IPS-15b (cell line): ENCODE results near the gene POLE.
"Not testable (repeated sequence)": the region's sequence is repeated elsewhere in the genome, so short reads cannot be mapped to it uniquely, and the experiment has no call there.

Source experiments
- H3K27me3 ChIP-seq: one replicate; pipeline ENCODE4 v1.6.1; 2013; ENCODE audit warnings: low read length; ENCODE audit not compliant: control insufficient read depth, insufficient read depth
- H3K36me3 ChIP-seq: one replicate; pipeline ENCODE4 v1.6.1; 2013; ENCODE audit warnings: low read length; ENCODE audit not compliant: control insufficient read depth, insufficient read depth
- H3K4me1 ChIP-seq: one replicate; pipeline ENCODE4 v1.6.1; 2013; ENCODE audit warnings: mild to moderate bottlenecking, low read length; ENCODE audit not compliant: control insufficient read depth, insufficient read depth
- H3K4me3 ChIP-seq: one replicate; pipeline ENCODE4 v1.5.1; 2013; ENCODE audit warnings: low read depth, low read length
- H3K9ac ChIP-seq: one replicate; pipeline ENCODE4 v1.6.1; 2013; ENCODE audit warnings: low read depth, mild to moderate bottlenecking, low read length
- H3K9me3 ChIP-seq: one replicate; pipeline ENCODE4 v1.6.1; 2013; ENCODE audit warnings: mild to moderate bottlenecking, low read length; ENCODE audit not compliant: control insufficient read depth, insufficient read depth

The POLE gene

DNA sequence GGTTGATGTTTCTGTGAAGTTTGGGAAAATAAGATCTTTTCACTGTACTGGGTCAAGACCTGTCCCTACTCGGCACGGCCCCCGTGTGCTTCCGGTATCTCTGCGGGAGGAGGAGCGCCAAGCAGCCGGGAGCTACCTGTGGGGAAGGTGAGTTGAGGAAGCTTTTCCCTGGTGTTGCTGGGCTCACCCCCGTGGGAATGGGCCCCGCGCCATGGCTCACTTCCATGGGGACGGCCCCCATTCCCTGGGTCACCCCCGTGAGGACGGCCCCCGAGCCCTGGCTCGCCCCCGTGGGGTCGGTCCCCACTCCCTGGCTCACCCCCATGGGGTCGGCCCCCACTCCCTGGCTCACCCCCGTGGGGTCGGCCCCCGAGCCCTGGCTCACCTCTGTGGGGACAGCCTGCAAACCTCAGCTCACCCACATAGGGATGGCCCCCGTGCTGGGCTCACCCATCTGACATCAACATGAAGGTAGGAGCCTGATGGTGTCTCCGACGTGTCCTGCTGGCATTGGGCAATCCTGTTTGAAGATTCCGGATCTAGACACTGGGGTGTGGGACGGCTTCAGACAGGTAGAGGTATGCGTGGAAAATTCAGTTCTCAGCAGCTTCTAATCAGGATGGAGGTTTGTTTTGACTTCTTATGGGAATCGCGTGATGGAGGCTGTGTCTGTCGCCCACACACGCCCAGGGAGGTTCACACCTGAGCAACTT, 85.8 kb downstream of the POLE start:
- H3K9ac ChIP-seq = no peak overlapping the region
- H3K36me3 ChIP-seq = no peaks in the 10 kb centered on the region
- no peaks in the 10 kb centered on the region for H3K4me1 ChIP-seq
- no peaks in the 10 kb centered on the region for H3K9me3 ChIP-seq
- H3K27me3 ChIP-seq = peaks cover 62% of the 10 kb centered on the region
- H3K4me3 ChIP-seq = no peak overlapping the region

DNA sequence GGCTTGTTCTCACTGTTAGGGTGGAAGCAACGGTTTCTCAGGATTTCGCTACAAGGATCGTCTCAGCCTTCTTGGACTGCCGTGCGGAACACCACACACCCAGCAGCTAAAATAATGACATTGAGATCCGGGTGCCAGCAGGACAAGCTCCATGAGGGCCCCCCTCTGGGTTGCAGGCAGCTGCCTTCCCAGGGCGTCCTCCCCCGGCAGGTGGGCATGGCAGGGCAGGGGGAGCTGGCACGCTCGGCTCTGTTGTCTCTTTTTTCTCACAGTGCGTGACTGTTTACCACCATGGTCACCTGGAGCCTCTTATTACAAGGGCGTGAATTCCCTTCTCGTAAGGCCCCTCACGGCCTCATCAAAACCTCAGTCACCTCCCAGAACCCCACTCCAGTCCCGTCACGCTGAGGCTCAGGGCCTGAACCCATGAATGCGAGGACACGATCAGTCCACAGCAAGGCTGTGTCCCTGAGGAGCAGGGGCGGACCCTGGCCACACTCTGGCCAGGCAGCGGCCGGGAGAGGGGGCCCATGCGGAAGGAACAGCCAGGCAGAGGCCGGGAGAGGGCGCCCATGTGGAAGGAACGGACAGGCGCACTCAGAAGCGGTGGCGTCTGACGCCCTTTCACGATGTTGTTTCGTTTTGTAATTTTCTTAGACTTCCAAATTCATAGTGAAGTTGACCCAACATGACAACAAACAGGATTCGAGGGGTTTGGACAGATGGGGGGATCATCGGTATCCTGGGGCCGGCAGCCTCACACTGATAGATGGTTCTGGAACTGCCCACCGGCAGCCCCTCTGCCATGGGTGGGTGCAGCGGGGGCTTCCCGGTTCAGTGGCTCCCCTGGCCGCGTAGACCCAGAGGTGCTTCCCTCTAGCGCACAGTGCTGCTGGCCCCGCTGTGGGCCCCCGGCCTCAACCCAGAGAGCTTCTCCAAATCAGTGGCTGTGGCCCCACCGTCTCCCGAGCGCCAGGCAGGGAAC, 86.8 kb downstream of the POLE start:
- Histone ChIP-seq H3K4me3 (peak overlapping the region; percentile 13), H3K27me3 (peaks cover 69% of the 10 kb centered on the region), H3K4me1 (no peaks in the 10 kb centered on the region), H3K36me3 (no peaks in the 10 kb centered on the region), H3K9ac (no peak overlapping the region), H3K9me3 (no peaks in the 10 kb centered on the region)

DNA sequence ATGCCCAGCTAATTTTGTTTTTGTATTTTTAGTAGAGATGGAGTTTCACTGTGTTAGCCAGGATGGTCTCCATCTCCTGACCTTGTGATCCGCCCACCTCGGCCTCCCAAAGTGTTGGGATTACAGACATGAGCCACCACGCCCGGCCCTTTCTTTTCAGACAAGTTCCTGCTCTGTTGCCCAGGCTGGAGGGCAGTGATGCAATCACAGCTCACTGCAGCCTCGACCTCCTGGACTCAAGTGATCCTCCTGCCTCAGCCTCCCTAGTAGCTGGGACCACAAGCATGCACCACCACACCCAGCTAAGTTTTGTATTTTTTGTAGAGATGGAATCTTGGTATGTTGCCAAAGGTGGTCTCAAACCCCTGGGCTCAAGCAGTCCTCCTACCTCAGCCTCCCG, 87.6 kb downstream of the POLE start:
- H3K4me3 ChIP-seq, H3K4me1 ChIP-seq, H3K36me3 ChIP-seq, H3K9ac ChIP-seq, H3K9me3 ChIP-seq: not testable (repeated sequence)
- H3K27me3 ChIP-seq = peaks cover 65% of the 10 kb centered on the region

DNA sequence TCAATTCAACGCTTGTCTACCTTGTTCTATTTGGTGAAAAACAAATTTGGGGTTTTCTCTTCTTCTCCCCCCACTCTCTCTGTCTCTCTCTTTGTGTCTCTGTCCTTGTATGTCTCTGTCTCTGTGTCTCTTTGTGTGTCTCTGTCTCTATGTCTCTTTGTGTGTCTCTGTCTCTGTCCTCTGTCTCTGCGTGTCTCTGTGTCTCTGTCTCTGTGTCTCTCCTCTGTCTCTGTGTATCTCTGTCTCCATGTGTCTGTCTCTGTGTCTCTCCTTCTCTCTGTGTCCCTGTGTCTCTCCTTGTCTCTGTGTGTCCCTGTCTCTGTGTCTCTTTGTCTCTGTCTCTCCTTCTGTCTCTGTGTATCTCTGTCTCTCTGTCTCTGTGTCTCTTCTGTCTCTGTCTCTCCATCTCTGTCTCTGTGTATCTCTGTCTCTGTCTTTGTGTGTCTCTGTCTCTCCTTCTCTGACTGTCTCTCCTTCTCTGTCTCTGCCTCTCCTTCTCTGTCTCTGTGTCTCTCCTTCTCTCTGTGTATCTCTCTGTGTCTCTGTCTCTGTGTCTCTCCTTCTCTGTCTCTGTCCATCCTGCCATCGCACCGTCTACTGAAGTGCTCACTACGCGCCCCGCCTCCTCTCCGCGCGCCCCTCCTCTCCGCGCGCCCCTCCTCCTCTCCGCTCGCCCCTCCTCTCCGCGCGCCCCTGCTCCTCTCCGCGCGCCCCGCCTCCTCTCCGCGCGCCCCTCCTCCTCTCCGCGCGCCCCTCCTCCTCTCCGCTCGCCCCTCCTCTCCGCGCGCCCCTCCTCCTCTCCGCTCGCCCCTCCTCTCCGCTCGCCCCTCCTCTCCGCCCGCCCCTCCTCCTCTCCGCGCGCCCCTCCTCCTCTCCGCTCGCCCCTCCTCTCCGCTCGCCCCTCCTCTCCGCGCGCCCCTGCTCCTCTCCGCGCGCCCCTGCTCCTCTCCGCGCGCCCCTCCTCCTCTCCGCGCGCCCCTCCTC, 89.5 kb downstream of the POLE start:
- H3K4me3 ChIP-seq = no peak overlapping the region
- no peaks in the 10 kb centered on the region for H3K4me1 ChIP-seq
- H3K9me3 ChIP-seq = no peaks in the 10 kb centered on the region
- no peak overlapping the region for H3K9ac ChIP-seq
- peaks cover 66% of the 10 kb centered on the region for H3K27me3 ChIP-seq
- no peaks in the 10 kb centered on the region for H3K36me3 ChIP-seq

DNA sequence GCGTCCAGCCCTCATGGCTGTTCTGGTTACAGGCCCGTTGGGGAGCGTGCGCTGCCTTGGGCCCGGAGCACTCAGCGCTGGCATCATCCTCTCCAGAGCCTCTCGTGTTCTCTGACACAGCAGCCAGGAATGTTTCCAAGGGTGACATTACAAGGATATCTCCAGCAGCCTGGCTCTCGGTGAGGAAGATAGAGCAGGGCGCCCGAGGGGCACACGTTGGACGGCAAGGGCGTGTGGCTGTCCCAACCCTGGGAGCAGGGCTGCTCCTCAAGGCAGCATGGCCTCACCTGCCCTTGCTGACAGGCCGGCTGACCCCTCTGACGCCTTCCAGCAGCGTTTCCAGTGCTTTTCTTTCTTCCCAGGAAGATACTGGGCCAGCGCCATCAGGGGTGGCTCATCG, 91.1 kb downstream of the POLE start:
- Histone ChIP-seq H3K4me1 (no peaks in the 10 kb centered on the region), H3K27me3 (peaks cover 65% of the 10 kb centered on the region), H3K9me3 (no peaks in the 10 kb centered on the region), H3K4me3 (no peak overlapping the region), H3K9ac (no peak overlapping the region), H3K36me3 (no peaks in the 10 kb centered on the region)

DNA sequence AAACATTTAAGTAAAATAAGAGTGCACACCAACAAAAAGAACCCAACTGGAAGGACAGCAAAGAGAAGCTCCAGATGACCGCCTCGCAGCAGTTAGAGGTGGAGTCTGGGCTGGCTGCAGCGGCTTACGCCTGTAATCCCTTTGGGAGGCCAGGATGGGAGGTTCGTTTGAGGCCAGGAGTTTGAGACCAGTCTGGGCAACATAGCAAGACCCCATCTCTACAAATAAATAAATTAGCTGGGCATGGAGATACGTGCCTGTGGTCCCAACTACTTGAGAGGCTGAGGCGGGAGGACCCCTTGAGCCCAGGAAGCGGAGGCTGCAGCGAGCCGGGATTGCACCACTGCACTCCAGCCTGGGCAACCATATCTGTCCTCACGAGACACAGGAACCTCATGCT, 92.0 kb downstream of the POLE start:
- Histone ChIP-seq H3K27me3 (peaks cover 64% of the 10 kb centered on the region), H3K36me3 (no peaks in the 10 kb centered on the region), H3K9me3 (no peaks in the 10 kb centered on the region), H3K4me1 (no peaks in the 10 kb centered on the region), H3K4me3 (no peak overlapping the region), H3K9ac (no peak overlapping the region)

DNA sequence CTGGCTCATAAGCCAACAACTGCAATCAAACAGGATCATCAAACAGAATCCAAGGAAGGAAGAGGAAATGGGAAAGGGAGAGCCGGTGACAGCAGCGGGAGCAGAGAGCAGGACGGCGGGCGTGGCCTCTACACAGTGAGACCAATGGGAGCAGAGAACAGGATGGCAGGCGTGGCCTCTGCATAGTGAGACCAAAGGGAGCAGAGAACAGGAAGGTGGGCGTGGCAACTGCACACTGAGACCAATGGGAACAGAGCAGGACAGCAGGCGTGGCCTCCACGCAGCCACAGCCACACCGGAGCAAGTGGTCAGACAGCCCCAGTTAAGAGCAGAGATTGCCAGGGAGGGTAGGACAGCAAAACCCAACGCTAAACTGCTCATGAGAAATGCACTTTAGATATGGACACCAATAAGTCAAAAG, 93.2 kb downstream of the POLE start:
- Histone ChIP-seq H3K9me3 (no peaks in the 10 kb centered on the region), H3K9ac (no peak overlapping the region), H3K4me1 (no peaks in the 10 kb centered on the region), H3K27me3 (peaks cover 70% of the 10 kb centered on the region), H3K4me3 (no peak overlapping the region), H3K36me3 (no peaks in the 10 kb centered on the region)

DNA sequence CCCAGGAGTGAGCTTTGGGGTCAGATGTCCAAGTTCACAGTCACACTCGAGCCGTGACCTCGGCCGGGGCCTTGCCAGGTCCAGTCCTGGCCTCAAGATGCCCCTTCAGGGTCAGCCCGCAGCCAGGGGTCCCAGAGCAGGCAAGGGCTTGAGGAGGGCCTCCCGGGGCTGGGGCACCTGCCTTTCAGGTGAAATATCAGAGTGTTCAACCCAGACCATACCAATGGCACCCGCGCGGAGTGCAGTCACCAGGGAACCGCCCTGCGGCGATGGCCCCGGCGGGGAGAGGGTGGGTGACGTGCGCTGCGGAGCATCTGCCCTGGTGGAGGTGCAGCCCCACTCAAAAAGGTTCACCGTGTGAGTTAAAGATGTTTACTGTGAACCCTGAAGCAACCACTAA, 93.6 kb downstream of the POLE start:
- no peak overlapping the region for H3K4me3 ChIP-seq
- no peaks in the 10 kb centered on the region for H3K9me3 ChIP-seq
- H3K4me1 ChIP-seq = no peaks in the 10 kb centered on the region
- H3K9ac ChIP-seq = no peak overlapping the region
- H3K36me3 ChIP-seq = no peaks in the 10 kb centered on the region
- peaks cover 74% of the 10 kb centered on the region for H3K27me3 ChIP-seq

DNA sequence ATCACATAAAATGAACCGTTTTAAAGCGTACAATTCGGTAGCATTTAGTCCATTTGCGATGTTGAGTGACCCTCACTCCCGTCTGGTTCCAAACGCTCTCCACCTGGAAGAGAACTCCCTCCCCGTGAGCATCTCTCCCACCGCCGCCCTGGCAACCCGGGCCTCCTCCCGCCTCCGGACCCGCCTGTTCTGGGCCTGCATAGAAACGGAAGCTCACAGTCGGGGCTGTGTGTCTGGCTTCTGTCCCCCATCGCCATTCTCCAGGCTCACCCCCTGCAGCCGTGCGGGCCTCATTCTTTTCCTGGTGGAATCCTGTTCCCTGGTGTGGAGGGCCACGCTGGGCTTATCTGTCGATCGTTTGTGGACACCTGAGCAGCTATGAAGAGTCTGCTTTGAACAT, 94.1 kb downstream of the POLE start:
- no peaks in the 10 kb centered on the region for H3K9me3 ChIP-seq
- H3K4me3 ChIP-seq = no peak overlapping the region
- no peaks in the 10 kb centered on the region for H3K36me3 ChIP-seq
- no peaks in the 10 kb centered on the region for H3K4me1 ChIP-seq
- no peak overlapping the region for H3K9ac ChIP-seq
- peaks cover 78% of the 10 kb centered on the region for H3K27me3 ChIP-seq

DNA sequence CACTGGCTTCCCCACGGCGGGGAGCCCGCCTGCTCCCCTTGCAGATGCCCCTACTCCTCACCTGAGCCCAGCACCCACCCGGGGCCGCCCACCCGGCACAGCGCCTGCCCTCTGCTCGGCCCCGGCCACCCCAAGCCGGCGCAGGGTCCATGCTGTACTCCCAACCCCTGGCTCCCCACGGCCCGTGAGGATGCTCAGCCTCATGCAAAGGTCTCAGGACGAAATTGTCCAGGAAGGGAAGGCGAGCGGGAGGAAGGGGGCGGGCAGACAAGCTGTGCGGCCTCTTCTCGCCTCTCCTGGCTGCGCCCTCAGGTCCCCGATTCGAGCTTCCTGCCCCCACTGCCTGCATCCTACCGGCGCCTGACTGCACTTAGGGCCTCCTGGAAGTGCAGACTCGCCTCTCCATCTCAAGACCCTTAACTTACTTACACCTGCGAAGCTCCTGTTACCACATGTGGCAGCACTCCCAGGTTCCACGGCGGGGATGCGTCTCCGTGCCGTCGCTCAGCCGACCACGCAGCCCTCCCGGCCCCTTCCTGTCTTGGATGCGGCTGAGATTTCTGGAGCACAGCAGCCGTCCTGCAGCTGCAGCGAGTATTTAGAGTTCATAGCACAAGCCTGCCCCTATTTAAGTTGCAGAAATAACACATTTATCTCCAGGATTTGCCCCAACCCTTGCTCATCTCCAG, 94.7 kb downstream of the POLE start:
- Histone ChIP-seq H3K27me3 (peaks cover 80% of the 10 kb centered on the region), H3K4me1 (no peaks in the 10 kb centered on the region), H3K4me3 (no peak overlapping the region), H3K36me3 (no peaks in the 10 kb centered on the region), H3K9me3 (no peaks in the 10 kb centered on the region), H3K9ac (no peak overlapping the region)
